Activated T-cell treated with anti-CD3 and anti-CD28 coated beads, Interleukin-2, amount 50 U/mL, for 24 hours (primary cell): ENCODE data around the gene FGGY.

Experiments
- DNase-seq: peaks from one replicate; pipeline ENCODE4 v3.0.0-alpha.2; 2020
- H3K27ac Mint-ChIP-seq: 2 replicates; pipeline ENCODE4 v1.8.0; 2020; ENCODE audit warnings: mild to moderate bottlenecking, mixed read lengths
- H3K27me3 Mint-ChIP-seq: 2 replicates; pipeline ENCODE4 v1.8.0; 2020; ENCODE audit warnings: mixed read lengths
- H3K36me3 Mint-ChIP-seq: 2 replicates; pipeline ENCODE4 v1.8.0; 2020; ENCODE audit warnings: low read depth, mixed read lengths
- H3K4me1 Mint-ChIP-seq: 2 replicates; pipeline ENCODE4 v1.8.0; 2020; ENCODE audit warnings: low read depth, mixed read lengths
- H3K4me3 Mint-ChIP-seq: 2 replicates; pipeline ENCODE4 v1.8.0; 2020; ENCODE audit warnings: mild to moderate bottlenecking, moderate library complexity, mixed read lengths
- H3K9me3 Mint-ChIP-seq: 2 replicates; pipeline ENCODE4 v1.8.0; 2020; ENCODE audit warnings: mixed read lengths

Gene FGGY

DNA sequence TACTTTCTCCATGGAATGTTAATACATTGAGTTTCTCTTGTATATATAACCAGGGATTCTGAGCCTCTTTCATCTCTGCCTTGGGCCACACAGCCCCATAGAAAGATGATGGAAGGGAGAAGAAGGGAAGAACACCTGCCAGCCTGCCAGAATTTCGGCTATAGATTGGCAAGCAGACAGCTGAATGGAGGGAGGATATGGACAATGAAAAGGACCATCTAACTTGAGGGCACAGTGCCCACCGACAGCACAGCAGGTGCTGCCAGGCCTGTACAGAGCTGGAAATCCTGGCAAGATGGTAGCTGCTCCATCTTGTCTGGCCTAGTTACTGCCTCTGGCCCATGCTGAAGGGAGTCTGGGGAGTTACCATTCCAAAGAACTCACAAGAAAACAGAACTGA lies 244.3 kb downstream of the FGGY start:
- Mint-ChIP-seq H3K9me3 (no peaks in the 10 kb centered on the region), H3K27me3 (no peaks in the 10 kb centered on the region), H3K36me3 (no peaks in the 10 kb centered on the region), H3K4me1 (peaks cover 4% of the 10 kb centered on the region), H3K4me3 (no peak overlapping the region), H3K27ac (no peak overlapping the region)
- no peak for DNase-seq

DNA sequence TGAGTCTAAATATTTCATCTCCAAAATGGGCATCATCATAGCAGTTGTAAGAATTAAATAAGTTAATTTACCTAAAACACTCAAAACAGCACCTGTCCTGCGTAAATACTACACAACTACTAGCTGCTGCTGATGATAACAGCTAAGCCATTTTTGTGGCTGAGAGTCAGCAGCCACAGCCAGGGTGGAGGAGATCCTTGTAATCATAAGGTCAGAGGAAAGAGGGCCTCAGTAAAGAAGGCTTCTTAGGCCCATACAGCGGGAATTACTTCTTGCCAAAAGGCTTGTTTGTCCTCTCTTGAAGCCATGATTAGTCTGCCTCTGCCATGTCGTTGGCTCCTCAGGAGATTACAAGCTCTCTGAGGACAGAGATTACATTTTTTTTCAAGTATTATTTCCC lies 245.0 kb downstream of the FGGY start:
- H3K4me1 Mint-ChIP-seq, result peaks cover 4% of the 10 kb centered on the region
- H3K36me3 Mint-ChIP-seq, result no peaks in the 10 kb centered on the region
- H3K4me3 Mint-ChIP-seq, result no peak overlapping the region
- no peaks in the 10 kb centered on the region for H3K27me3 Mint-ChIP-seq
- DNase-seq, result no peak
- H3K9me3 Mint-ChIP-seq, result no peaks in the 10 kb centered on the region
- no peak overlapping the region for H3K27ac Mint-ChIP-seq

DNA sequence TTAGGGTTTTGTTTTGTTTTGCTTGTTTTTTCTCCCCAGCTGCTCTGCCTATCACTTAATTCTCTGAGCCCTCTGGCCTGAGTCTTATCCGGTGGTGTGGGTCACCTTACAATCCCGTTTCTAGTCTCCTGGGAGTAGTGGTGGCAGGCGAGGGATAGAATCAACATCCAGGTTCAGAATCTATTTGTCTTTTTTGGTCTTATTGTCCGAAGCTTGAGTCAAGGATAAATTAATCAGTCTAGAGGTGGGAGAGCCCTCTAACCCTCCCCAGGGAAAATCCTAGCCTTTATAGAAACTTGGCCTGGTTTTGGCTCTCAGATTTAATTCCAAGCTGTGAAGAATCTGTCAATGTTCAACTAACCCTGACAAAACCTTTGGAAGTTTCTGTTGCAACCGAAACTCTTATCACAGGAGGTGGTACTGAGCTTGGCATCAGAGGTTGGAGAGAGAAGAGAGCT lies 246.3 kb downstream of the FGGY start:
- no peaks in the 10 kb centered on the region for H3K36me3 Mint-ChIP-seq
- DNase-seq, result no peak
- H3K4me1 Mint-ChIP-seq, result peaks cover 4% of the 10 kb centered on the region
- H3K9me3 Mint-ChIP-seq, result no peaks in the 10 kb centered on the region
- no peaks in the 10 kb centered on the region for H3K27me3 Mint-ChIP-seq
- no peak overlapping the region for H3K27ac Mint-ChIP-seq
- no peak overlapping the region for H3K4me3 Mint-ChIP-seq

DNA sequence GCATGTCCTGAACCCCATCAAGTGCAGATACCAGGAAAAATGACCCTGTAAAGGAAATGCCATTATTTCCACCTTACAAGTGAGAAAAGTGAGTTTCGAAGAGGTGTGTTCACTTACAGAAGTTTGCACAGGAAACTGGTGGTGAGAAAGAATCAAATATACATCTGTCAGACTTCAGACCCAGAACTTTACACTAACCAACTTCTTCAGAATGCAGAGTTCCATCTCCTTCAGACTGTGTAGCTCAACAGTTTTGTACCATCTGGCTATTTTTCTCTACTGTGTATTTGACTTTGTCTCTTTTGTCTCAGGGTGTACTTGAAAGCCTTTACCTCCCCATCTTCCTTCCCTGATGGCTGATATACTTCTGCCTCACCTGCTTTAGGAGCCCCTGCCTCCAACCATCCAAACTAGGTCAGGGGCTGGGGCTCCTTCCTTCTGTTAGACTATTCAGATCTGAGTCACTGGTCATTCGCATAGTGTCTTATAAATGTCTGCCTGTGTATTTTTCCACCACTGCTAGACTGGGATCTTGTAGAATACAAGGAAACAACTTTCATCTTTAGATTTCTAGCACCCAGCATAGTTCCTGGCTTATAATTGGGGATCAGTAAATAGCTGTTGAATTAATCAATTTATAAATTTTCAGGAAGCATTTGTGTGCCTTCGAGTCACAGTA lies 247.9 kb downstream of the FGGY start:
- H3K36me3 Mint-ChIP-seq, result no peaks in the 10 kb centered on the region
- H3K27me3 Mint-ChIP-seq, result no peaks in the 10 kb centered on the region
- no peak overlapping the region for H3K27ac Mint-ChIP-seq
- no peak overlapping the region for H3K4me3 Mint-ChIP-seq
- H3K4me1 Mint-ChIP-seq, result peaks cover 4% of the 10 kb centered on the region
- no peaks in the 10 kb centered on the region for H3K9me3 Mint-ChIP-seq
- no peak for DNase-seq

DNA sequence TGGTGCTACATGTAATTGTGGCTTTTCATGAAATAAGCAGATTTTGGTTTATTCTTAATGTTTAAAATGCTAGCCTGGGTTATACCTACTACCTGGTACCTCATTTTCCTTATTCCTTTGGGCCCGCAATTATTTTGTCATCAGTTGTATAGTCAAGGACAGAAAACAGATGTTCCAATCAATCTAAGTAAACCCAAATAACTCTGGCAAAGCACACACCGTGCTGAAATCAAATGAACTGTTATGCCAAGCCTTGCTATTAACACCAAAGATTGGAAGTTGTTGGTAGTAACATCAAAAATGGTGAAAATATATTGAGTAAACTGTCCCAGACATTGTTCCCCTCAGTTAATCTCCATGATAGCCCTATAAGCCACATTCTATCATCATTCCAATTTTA lies 248.9 kb downstream of the FGGY start:
- Mint-ChIP-seq H3K9me3 (no peaks in the 10 kb centered on the region), H3K36me3 (no peaks in the 10 kb centered on the region), H3K27ac (no peak overlapping the region), H3K4me3 (no peak overlapping the region), H3K4me1 (peaks cover 4% of the 10 kb centered on the region), H3K27me3 (no peaks in the 10 kb centered on the region)
- DNase-seq, result no peak

DNA sequence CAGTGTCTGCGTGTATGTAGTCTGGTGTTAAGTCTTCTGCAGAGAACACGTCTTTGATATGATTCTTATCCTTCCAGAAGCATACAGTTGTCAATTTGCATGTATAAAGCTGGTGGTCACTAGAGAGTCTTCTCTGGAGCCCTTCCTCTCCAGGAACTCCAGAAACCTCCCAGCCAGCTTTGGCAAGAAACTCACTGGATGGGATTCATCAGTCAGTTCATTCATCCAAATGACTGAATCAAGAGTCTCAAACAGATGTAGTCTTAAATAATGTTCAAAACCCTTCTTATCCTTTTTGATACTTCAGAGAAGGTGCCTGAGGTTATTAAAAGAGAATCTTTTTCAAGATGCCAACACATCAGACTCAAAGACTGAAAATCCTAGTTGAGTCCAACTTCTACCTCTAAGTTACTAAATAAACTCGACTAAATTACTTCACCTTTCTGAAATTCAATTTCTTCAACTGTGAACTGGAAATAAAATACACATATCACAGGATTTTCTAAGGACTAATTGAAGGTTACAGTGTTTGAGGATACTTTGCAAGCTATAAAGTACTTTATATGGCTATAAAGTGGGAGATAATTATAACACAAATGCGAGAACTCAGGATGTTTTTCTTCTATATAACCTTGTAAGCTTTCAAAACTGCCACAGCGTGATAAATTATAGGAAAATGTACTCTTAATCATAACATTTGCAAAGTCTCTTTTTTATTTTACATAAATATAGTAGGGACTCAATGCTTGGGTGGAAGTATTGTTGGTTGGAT lies 252.4 kb downstream of the FGGY start:
- Mint-ChIP-seq H3K4me3 (no peak overlapping the region), H3K27me3 (no peaks in the 10 kb centered on the region), H3K4me1 (peaks cover 4% of the 10 kb centered on the region), H3K27ac (no peak overlapping the region), H3K9me3 (no peaks in the 10 kb centered on the region), H3K36me3 (peaks cover 4% of the 10 kb centered on the region)
- DNase-seq, result no peak

DNA sequence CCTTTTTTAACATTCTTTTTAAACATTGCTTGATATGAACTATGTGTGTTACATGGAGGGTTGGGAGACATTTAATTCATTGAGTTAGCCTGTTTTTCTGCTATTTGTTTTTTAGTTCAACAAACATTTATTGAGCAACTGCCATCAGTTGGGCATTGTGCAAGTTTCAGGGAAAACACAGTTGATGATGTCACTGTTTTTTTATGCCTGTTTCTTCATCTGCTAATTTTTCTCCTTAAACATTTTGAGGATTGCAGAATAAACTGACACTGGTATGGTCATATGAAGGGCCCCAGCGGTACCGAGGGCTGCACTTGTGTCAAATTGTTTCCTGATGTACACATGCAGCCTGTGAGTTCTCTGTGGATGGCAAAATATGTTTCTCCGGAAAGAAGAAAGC lies 253.0 kb downstream of the FGGY start:
- H3K27ac Mint-ChIP-seq, result no peak overlapping the region
- H3K9me3 Mint-ChIP-seq, result no peaks in the 10 kb centered on the region
- H3K36me3 Mint-ChIP-seq, result peaks cover 11% of the 10 kb centered on the region
- DNase-seq, result no peak
- no peak overlapping the region for H3K4me3 Mint-ChIP-seq
- H3K4me1 Mint-ChIP-seq, result no peaks in the 10 kb centered on the region
- no peaks in the 10 kb centered on the region for H3K27me3 Mint-ChIP-seq

DNA sequence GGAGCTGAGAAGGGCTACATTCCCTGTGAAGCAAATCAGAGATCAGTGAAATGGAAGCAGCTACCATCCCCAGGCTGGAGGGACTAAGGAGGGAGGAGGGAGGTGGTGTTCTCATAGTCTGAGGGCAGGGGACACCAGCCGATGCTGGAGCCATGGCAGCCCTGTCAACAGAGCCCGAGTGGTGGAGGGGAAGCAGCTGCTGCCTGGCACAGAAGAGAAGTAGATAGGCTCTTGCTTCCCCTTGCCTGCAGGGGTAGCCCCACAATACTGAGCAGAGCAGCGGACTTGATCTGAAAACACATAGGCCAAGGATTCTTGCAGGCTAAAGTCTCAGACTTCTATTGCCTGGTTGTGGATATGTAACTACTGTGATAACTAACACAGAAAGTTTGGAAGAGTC lies 255.1 kb downstream of the FGGY start:
- H3K4me3 Mint-ChIP-seq, result no peak overlapping the region
- DNase-seq, result no peak
- H3K9me3 Mint-ChIP-seq, result peaks cover 4% of the 10 kb centered on the region
- H3K4me1 Mint-ChIP-seq, result no peaks in the 10 kb centered on the region
- no peak overlapping the region for H3K27ac Mint-ChIP-seq
- H3K36me3 Mint-ChIP-seq, result peaks cover 27% of the 10 kb centered on the region
- H3K27me3 Mint-ChIP-seq, result no peaks in the 10 kb centered on the region

DNA sequence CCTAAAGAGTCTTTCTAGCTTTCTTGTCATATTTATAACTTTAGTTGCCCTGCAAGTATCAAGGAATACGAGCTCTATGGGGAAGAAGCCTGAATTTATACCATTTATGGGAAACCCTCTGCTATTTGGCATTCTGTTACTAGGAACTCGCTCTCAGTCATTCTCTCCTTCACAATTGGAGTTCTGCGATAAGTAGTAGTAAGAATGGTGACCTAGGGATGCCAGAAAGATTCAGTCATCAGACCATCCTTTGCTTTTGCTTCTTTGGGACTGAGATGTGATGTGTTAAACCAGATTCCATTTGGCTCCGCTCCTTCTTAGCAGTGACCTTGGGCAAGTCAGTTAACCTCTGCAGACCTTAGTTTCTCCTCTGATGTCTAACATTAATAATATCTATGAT lies 256.5 kb downstream of the FGGY start:
- no peaks in the 10 kb centered on the region for H3K27me3 Mint-ChIP-seq
- no peaks in the 10 kb centered on the region for H3K4me1 Mint-ChIP-seq
- no peak for DNase-seq
- peaks cover 40% of the 10 kb centered on the region for H3K36me3 Mint-ChIP-seq
- H3K27ac Mint-ChIP-seq, result no peak overlapping the region
- peaks cover 16% of the 10 kb centered on the region for H3K9me3 Mint-ChIP-seq
- no peak overlapping the region for H3K4me3 Mint-ChIP-seq

DNA sequence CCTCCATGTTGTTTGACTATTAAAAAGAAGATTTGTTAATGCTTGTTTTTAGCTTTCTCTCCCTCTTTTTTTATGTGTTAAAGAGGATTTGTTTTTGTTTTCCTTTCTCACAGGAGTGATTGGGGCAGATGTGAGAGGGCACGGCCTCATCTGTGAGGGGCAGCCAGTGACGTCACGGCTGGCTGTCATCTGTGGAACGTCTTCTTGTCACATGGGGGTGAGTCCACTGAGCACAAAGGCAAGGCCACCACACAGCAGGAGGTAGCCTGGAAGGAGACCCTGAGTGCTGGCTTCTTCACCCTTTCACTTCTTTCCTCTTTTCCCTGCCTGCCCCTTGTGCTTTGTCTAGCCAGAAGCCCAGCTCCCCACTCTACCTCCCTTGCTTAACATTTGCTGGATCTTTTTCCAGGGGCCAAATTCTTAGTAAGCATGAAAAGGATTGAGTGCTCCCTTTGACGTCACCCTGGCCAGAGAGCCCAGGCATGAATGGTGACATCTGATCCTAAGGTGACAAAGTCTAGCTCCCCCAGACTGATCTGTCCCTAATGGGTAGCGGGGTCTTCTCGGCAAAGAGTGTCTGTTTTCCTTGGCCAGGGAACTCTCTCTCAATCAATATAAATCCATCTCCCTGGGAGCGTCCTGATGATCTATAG lies 257.2 kb downstream of the FGGY start:
- H3K27ac Mint-ChIP-seq, result no peak overlapping the region
- H3K4me1 Mint-ChIP-seq, result no peaks in the 10 kb centered on the region

DNA sequence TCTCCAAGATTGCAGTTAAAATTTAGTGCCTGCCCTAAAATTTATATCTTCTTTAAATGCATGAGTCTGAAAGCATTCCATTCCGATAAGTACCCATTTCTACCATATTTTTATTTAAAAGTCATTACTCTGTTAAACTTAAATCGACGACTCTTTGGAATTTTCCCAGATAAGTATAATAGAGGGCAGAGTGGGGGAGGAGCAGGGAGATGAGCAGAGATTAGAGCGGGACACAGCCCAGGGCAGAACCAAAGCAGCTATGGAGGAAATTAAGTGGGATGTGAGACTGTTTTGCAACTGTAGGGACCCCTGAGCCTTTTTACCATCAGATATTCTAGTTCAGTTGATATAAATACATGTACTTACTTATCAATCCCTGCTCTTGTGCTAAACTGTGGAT lies 257.9 kb downstream of the FGGY start:
- DNase-seq, result no peak
- no peak overlapping the region for H3K4me3 Mint-ChIP-seq
- H3K27ac Mint-ChIP-seq, result no peak overlapping the region
- no peaks in the 10 kb centered on the region for H3K4me1 Mint-ChIP-seq
- H3K36me3 Mint-ChIP-seq, result peaks cover 45% of the 10 kb centered on the region
- H3K27me3 Mint-ChIP-seq, result no peaks in the 10 kb centered on the region
- peaks cover 27% of the 10 kb centered on the region for H3K9me3 Mint-ChIP-seq

More for the DNA sequence above, 257.2 kb downstream of the FGGY start:
- Mint-ChIP-seq H3K4me3 (no peak overlapping the region), H3K27me3 (no peaks in the 10 kb centered on the region), H3K9me3 (peaks cover 23% of the 10 kb centered on the region), H3K36me3 (peaks cover 45% of the 10 kb centered on the region)
- no peak for DNase-seq

DNA sequence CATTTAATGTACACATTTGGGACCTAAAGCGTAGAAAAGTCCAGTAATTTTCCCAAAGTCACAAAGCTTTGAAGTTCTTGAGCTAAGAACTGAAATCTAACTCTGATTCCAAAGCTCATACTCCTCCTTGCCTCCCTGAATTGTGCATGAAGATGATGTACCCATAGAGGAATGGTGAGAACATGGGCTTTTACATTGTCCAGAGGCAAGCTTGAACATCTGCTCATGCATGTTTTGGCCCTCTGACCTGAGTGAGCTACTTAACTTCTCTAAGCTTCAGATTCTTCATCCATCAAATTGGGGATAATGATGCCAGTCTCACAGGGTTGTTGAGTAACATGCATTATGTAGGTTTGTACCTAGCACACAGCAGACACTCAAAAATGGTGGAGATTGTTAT lies 259.5 kb downstream of the FGGY start:
- H3K36me3 Mint-ChIP-seq, result peaks cover 45% of the 10 kb centered on the region
- H3K9me3 Mint-ChIP-seq, result peaks cover 27% of the 10 kb centered on the region
- DNase-seq, result no peak
- peaks cover 1% of the 10 kb centered on the region for H3K4me1 Mint-ChIP-seq
- H3K27ac Mint-ChIP-seq, result no peak overlapping the region
- H3K27me3 Mint-ChIP-seq, result no peaks in the 10 kb centered on the region
- H3K4me3 Mint-ChIP-seq, result no peak overlapping the region

DNA sequence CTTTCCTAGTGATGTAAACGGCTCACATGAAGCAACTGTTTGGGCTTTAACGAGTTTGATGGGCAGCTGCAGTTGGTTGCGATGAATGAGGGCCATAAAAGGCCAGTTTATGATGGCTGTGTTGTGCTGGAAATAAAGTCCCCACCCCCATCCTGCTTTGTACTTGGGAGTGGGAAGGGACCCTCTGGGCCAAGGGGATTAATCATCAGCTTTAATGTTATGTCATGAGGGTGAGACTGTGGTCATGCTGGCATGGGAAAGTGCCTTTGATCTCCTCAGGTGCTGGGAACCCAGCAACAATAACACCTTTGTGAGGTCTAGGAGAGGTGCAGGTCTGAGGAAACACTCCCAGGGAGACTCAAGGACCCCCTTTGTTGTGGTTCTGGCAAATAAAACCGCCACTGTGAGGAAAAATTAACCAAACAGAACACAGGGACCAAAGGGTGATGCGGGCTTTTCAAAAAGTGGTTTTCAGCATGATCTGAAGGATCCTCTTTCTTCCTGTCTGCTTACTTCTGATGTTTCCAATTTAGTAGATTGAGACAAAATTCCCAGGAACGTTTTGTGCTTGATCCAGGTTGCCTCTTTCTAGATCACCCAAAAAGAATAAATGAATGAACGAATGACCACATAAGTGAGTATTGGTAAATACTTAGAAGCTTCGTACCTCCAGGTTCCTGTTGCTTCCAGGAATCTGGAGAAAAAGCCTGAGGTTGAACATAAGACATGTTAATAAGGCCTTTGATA lies 260.1 kb downstream of the FGGY start:
- Mint-ChIP-seq H3K4me1 (peaks cover 1% of the 10 kb centered on the region), H3K27ac (no peak overlapping the region), H3K9me3 (peaks cover 27% of the 10 kb centered on the region), H3K4me3 (no peak overlapping the region), H3K27me3 (no peaks in the 10 kb centered on the region), H3K36me3 (peaks cover 45% of the 10 kb centered on the region)
- DNase-seq, result no peak

DNA sequence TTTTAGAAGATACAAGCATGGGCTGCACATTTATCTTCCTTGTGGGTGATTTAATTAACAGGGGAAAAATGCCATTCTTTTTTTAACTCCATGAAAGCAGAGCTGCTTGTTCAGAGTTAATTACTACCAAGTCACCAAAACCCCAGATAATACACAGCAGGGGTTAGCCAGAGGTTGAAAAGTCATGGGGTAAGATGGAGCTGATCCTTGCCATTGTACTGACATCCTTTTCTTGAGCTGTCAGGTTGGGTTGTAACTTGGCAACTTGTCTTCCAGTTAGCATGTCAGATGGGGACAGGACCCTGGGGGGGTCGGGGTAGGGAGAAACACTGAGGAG lies 260.6 kb downstream of the FGGY start:
- H3K4me3 Mint-ChIP-seq, result no peak overlapping the region
- peaks cover 45% of the 10 kb centered on the region for H3K36me3 Mint-ChIP-seq
- no peak overlapping the region for H3K27ac Mint-ChIP-seq
- no peaks in the 10 kb centered on the region for H3K27me3 Mint-ChIP-seq
- no peak for DNase-seq
- H3K9me3 Mint-ChIP-seq, result peaks cover 27% of the 10 kb centered on the region
- peaks cover 1% of the 10 kb centered on the region for H3K4me1 Mint-ChIP-seq
